OCI-LY7 (cell line): ENCODE measurements around the gene VWA2. TPM values are rescaled to one million over a fixed set of nuclear protein-coding genes. Genes with fewer than 3 reads are reported as not detected.

ENCODE experiments used
- BruUV-seq: library from RNA; stranded (reverse); fragments of 400-500 nt; replicated peaks from 2 replicates; lab custom pipeline; 2021; lab: Mats Ljungman, UMichigan
- CTCF ChIA-PET: fragments of 300-600 bp; sonication (Branson Sonifier 250); formaldehyde crosslinking; loops from one replicate; lab custom pipeline; 2022; ENCODE audit warnings: antibody characterized with exemption; ENCODE audit not compliant: unreplicated experiment; lab: Charles Lee
- POLR2A ChIA-PET: fragments of 300-600 bp; sonication (Branson Sonifier 250); formaldehyde crosslinking; loops from one replicate; lab custom pipeline; 2022; ENCODE audit warnings: antibody characterized with exemption; lab: Charles Lee
- DNase-seq: peaks from one replicate; pipeline ENCODE4 v3.0.0-alpha.2; 2015; ENCODE audit warnings: low spot score
- H2AFZ ChIP-seq: fragments of 200-600 bp; sonication (generic), shearing (Covaris generic); 2 replicates; pipeline ENCODE4 v1.6.1; 2014; ENCODE audit warnings: mild to moderate bottlenecking, antibody characterized with exemption, low read length, moderate library complexity
- H3K27ac ChIP-seq: fragments of 200-600 bp; sonication (generic); 2 replicates; pipeline ENCODE4 v1.5.1; 2014; ENCODE audit warnings: mixed run types, low read depth, mild to moderate bottlenecking, moderate library complexity, low read length, inconsistent platforms; ENCODE audit not compliant: poor library complexity, severe bottlenecking
- H3K36me3 ChIP-seq: fragments of 200-600 bp; sonication (generic); 2 replicates; pipeline ENCODE4 v1.6.1; 2014; ENCODE audit warnings: mild to moderate bottlenecking, antibody characterized with exemption, low read length, moderate library complexity, mixed read lengths; ENCODE audit not compliant: insufficient read depth
- H3K4me1 ChIP-seq: fragments of 200-600 bp; sonication (generic); 2 replicates; pipeline ENCODE4 v1.5.1; 2014; ENCODE audit warnings: mild to moderate bottlenecking, low read length; ENCODE audit not compliant: insufficient read depth, poor library complexity, severe bottlenecking
- H3K4me2 ChIP-seq: fragments of 200-600 bp; sonication (generic); 2 replicates; pipeline ENCODE4 v1.6.1; 2014; ENCODE audit warnings: mild to moderate bottlenecking, low read length
- H3K4me3 ChIP-seq: fragments of 200-600 bp; sonication (generic); 2 replicates; pipeline ENCODE4 v1.5.1; 2014; ENCODE audit warnings: mild to moderate bottlenecking, low read depth, low read length; ENCODE audit not compliant: poor library complexity, severe bottlenecking
- H3K79me2 ChIP-seq: fragments of 200-600 bp; sonication (generic); 2 replicates; pipeline ENCODE4 v1.6.1; 2016; ENCODE audit warnings: low read depth, mild to moderate bottlenecking, low read length, moderate library complexity, mixed read lengths; ENCODE audit not compliant: insufficient read depth
- H3K9me2 ChIP-seq: fragments of 200-600 bp; sonication (generic); 2 replicates; pipeline ENCODE4 v1.6.1; 2016; ENCODE audit warnings: mild to moderate bottlenecking, low read length, mixed read lengths; ENCODE audit not compliant: insufficient read depth
- H3K9me3 ChIP-seq: fragments of 200-600 bp; sonication (generic); 2 replicates; pipeline ENCODE4 v1.6.1; 2014; ENCODE audit warnings: mild to moderate bottlenecking, mixed run types, low read length, mixed read lengths
- H4K20me1 ChIP-seq: fragments of 200-600 bp; sonication (generic); 2 replicates; pipeline ENCODE4 v1.6.1; 2014; ENCODE audit warnings: mild to moderate bottlenecking, antibody characterized with exemption, low read length, moderate library complexity, mixed read lengths; ENCODE audit not compliant: insufficient read depth
- CTCF ChIP-seq: fragments of 200-600 bp; sonication (generic); conservative IDR thresholded peaks from 2 replicates; pipeline ENCODE4 v1.5.1; 2014; ENCODE audit warnings: mild to moderate bottlenecking, antibody characterized with exemption, low read length, moderate library complexity, mixed read lengths
- EZH2phosphoT487 ChIP-seq: fragments of 200-600 bp; sonication (generic); IDR thresholded peaks from 2 replicates; pipeline ENCODE4 v1.6.1; 2018; ENCODE audit warnings: low read depth, borderline replicate concordance, mild to moderate bottlenecking, mixed run types, antibody characterized with exemption, low read length, moderate library complexity, mixed read lengths
- intact Hi-C: fragments of 100-400 bp; cut with micrococcal nuclease; formaldehyde crosslinking; loops from one replicate; pipeline ENCODE4 v1.10.0; 2022; ENCODE audit not compliant: unreplicated experiment
- total RNA-seq, 2 experiments: library from RNA; depleted of rRNA in 1 of 2; stranded (reverse); fragments of >200 nt in 1 of 2; shearing (Covaris generic) in 1 of 2; gene quantifications; 2 replicates each; pipeline ENCODE4 v1.2.3, GENCODE V29; 2014 to 2022

The VWA2 gene
- total RNA-seq, 2 experiments from 2014 or later = not detected

GRCh38 chr10:114271075-114271778, 32.2 kb downstream of the VWA2 start:
- no peak overlapping the region for H3K4me3 ChIP-seq
- DNase-seq = no peak
- POLR2A ChIA-PET = interaction anchor here (0.6 to 0.8 kb wide), 3 partner anchors 15 to 745 kb away, joined by 3 to 5 read pairs (median 3); no protein-coding TSS in a partner anchor
- H3K4me2 ChIP-seq = no peak overlapping the region
- CTCF ChIA-PET = interaction anchor here (0.6 kb wide), 1 partner anchor 48 kb away, joined by 3 read pairs; no protein-coding TSS in a partner anchor
- no peak overlapping the region for H2AFZ ChIP-seq
- intact Hi-C loops = no loop called here
- no peak overlapping the region for H3K27ac ChIP-seq
- no peak for TF ChIP-seq EZH2phosphoT487
- TF ChIP-seq CTCF = no peak
- no peaks in the 10 kb centered on the region for H3K4me1 ChIP-seq
- no peaks in the 10 kb centered on the region for H4K20me1 ChIP-seq
- no peaks in the 10 kb centered on the region for H3K9me3 ChIP-seq
- no peaks in the 10 kb centered on the region for H3K9me2 ChIP-seq
- no peaks in the 10 kb centered on the region for H3K79me2 ChIP-seq
- H3K36me3 ChIP-seq = no peaks in the 10 kb centered on the region
- BruUV-seq = no TSS peak

- Histone ChIP-seq H3K9me3 (no peaks in the 10 kb centered on the region), H4K20me1 (no peaks in the 10 kb centered on the region), H3K27ac (no peak overlapping the region), H3K79me2 (no peaks in the 10 kb centered on the region), H2AFZ (no peak overlapping the region), H3K9me2 (no peaks in the 10 kb centered on the region), H3K36me3 (no peaks in the 10 kb centered on the region), H3K4me2 (no peak overlapping the region), H3K4me3 (no peak overlapping the region), H3K4me1 (no peaks in the 10 kb centered on the region)
- intact Hi-C loops = no loop called here
- CTCF ChIA-PET = no interaction called here
- POLR2A ChIA-PET = interaction anchor here (0.8 kb wide), 1 partner anchor 473 kb away, joined by 3 read pairs; no protein-coding TSS in a partner anchor
- TF ChIP-seq EZH2phosphoT487 (no peak), CTCF (no peak)
- DNase-seq = no peak
- BruUV-seq = no TSS peak
These were observed 32.7 kb downstream of the VWA2 start for GRCh38 chr10:114271779-114272167.

GRCh38 chr10:114272696-114273095, 33.6 kb downstream of the VWA2 start:
- H3K9me2 ChIP-seq = no peaks in the 10 kb centered on the region
- H3K4me2 ChIP-seq = no peak overlapping the region
- H3K4me3 ChIP-seq = no peak overlapping the region
- H3K4me1 ChIP-seq = no peaks in the 10 kb centered on the region
- CTCF ChIA-PET = no interaction called here
- no peaks in the 10 kb centered on the region for H3K79me2 ChIP-seq
- intact Hi-C loops = no loop called here
- DNase-seq = no peak
- TF ChIP-seq CTCF (no peak), EZH2phosphoT487 (no peak)
- no peaks in the 10 kb centered on the region for H3K9me3 ChIP-seq
- no TSS peak for BruUV-seq
- no peak overlapping the region for H2AFZ ChIP-seq
- POLR2A ChIA-PET = interaction anchor here (0.6 kb wide), 2 partner anchors 25 to 61 kb away, joined by 3 read pairs; no protein-coding TSS in a partner anchor
- no peaks in the 10 kb centered on the region for H4K20me1 ChIP-seq
- no peak overlapping the region for H3K27ac ChIP-seq
- H3K36me3 ChIP-seq = no peaks in the 10 kb centered on the region
